Motor neuron (in vitro differentiated cells): ENCODE data around the gene RPS26. TPM values are rescaled to one million over a fixed set of nuclear protein-coding genes. Genes with fewer than 3 reads are reported as not detected.
A peak's percentile ranks its signal among the peaks of the same experiment; 100 is the strongest.

Source experiments
- ATAC-seq, 8 experiments: fragments of 200-7000 bp; cut with Tn5 transposase; replicated peaks in 6 of 8; 2 replicates each; pipeline ENCODE4 v1.8.0; 2021; ENCODE audit warnings: mild to moderate bottlenecking in 8 of 8, moderate library complexity in 8 of 8
- H3K27ac ChIP-seq, 2 donors: fragments of 250-450 bp; sonication (Bioruptor Pico); 2 replicates each; pipeline ENCODE4 v1.9.0; 2021; ENCODE audit warnings: antibody characterized with exemption in 2 of 2, mild to moderate bottlenecking in 2 of 2, moderate library complexity in 1 of 2
- H3K4me1 ChIP-seq, 2 donors: fragments of 250-450 bp; sonication (Bioruptor Pico); replicated peaks in 1 of 2; 2 replicates each; pipeline ENCODE4 v1.6.1; 2021; ENCODE audit warnings: antibody characterized with exemption in 2 of 2, mild to moderate bottlenecking in 2 of 2, moderate library complexity in 1 of 2
- H3K4me3 ChIP-seq, 5 donors: fragments of 250-450 bp; sonication (Bioruptor Pico); 2 replicates each; pipeline ENCODE4 v1.9.0; 2021; ENCODE audit warnings: antibody characterized with exemption in 5 of 5, mild to moderate bottlenecking in 5 of 5, moderate library complexity in 4 of 5
- WGBS, 10 experiments: fragments of 450-650 bp; shearing (Covaris generic); methylation state at CpG; one replicate each; pipeline ENCODE4 v1.0.0; 2022; 5-methylcytosine and 5-hydroxymethylcytosine counted together
- in situ Hi-C, 9 experiments: fragments of 400-800 bp; cut with MboI; loops; one replicate each; pipeline ENCODE4 v1.15.0; 2021; ENCODE audit warnings: low sequenced_read_pairs in 9 of 9, low pct_unique_long_range_greater_than_20kb in 2 of 9; ENCODE audit not compliant: unreplicated experiment in 9 of 9
- total RNA-seq, 8 experiments: library from RNA; unstranded; fragments of 300-600 nt; gene quantifications; 2 replicates each; pipeline versions ENCODE4 v1.2.3 to v1.2.4, GENCODE V29; 2022

Gene RPS26
- total RNA-seq, 8 experiments from 2014 or later = 282 to 1,536 (median 616) TPM

- H3K4me3 ChIP-seq = no peak overlapping the region
- in situ Hi-C loops = no loop called here
- peaks cover 4% of the 10 kb centered on the region in 2 donors for H3K4me1 ChIP-seq
- H3K27ac ChIP-seq = no peak overlapping the region
- 0% methylated on average over 1 of the region's 3 CpGs; no CpG with 5 or more reads in 9 of the 10 experiments for WGBS, 10 experiments
- ATAC-seq = no peak
These were observed 41.2 kb downstream of the RPS26 start for GRCh38 chr12:56082967-56083366.

DNA sequence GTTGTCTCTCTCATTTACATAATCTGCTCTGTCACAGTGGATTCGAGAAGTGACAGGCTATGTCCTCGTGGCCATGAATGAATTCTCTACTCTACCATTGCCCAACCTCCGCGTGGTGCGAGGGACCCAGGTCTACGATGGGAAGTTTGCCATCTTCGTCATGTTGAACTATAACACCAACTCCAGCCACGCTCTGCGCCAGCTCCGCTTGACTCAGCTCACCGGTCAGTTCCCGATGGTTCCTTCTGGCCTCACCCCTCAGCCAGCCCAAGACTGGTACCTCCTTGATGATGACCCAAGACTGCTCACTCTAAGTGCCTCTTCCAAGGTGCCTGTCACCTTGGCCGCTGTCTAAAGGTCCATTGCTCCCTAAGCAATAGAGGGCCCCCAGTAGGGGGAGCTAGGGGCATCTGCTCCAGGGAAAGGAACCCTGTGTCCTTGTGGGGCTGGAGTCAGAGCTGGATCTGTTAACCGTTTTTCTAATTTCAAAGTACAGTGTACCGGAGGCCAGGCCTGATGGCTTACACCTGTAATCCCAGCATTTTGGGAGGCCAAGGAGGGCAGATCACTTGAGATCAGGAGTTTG lies 43.3 kb downstream of the RPS26 start:
- no peak overlapping the region for H3K27ac ChIP-seq
- no peak overlapping the region for H3K4me3 ChIP-seq
- in situ Hi-C loops = no loop called here
- ATAC-seq = no peak
- H3K4me1 ChIP-seq = peaks cover 4% of the 10 kb centered on the region in 2 donors
- 55 to 97% (median 82%) methylated on average over 2 to 10 of the region's 15 CpGs; no CpG with 5 or more reads in 2 of the 10 experiments for WGBS, 10 experiments

DNA sequence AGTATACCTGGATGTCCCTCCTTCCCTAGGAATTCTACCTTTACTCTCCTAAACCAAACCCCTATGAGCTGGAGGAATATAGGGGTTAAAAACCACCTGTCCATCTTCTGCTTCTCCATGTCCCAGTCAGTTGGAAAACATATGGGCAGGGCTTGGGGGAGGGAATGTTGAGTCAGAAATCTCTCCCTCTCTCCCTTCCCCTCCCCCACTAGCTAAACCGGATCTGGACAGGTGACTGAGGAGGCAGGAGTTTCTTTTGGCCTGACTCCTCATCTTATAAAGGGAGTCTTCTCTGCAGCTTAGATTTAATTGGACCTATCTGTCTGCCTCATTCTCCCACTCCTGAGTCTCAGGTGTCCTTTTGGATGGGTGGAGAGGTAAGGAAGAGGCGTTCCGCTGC lies 44.4 kb downstream of the RPS26 start:
- Histone ChIP-seq H3K27ac (no peak overlapping the region), H3K4me3 (no peak overlapping the region), H3K4me1 (no peaks in the 10 kb centered on the region)
- 67 to 100% (median 86%) methylated on average over 1 to 3 of the region's 3 CpGs; no CpG with 5 or more reads in 6 of the 10 experiments for WGBS, 10 experiments
- ATAC-seq = no peak
- in situ Hi-C loops = no loop called here

GRCh38 chr12:56086608-56087007 lies 44.9 kb downstream of the RPS26 start:
- Histone ChIP-seq H3K27ac (no peak overlapping the region), H3K4me3 (no peak overlapping the region), H3K4me1 (no peaks in the 10 kb centered on the region)
- ATAC-seq = no peak
- 60 to 100% (median 83%) methylated on average over 1 to 4 of the region's 6 CpGs; no CpG with 5 or more reads in 3 of the 10 experiments for WGBS, 10 experiments
- in situ Hi-C loops = no loop called here

GRCh38 chr12:56087220-56087619 lies 45.5 kb downstream of the RPS26 start:
- ATAC-seq = peak in 3 of 8 experiments; percentile 92 to 95 (median 92)
- Histone ChIP-seq H3K27ac (no peak overlapping the region), H3K4me1 (no peaks in the 10 kb centered on the region), H3K4me3 (no peak overlapping the region)
- in situ Hi-C loops = no loop called here
- 29 to 100% (median 86%) methylated on average over 1 to 4 of the region's 6 CpGs; no CpG with 5 or more reads in 6 of the 10 experiments for WGBS, 10 experiments

Other genes with a start within 250 kb of the RPS26 start
- gene SARNP, start 224.2 kb upstream of the RPS26 start, total RNA-seq = 100 to 1,000 TPM in 5 of 8 experiments, 10 to 100 TPM in 3; 81.9 to 148 (median 114) TPM
- 10 to 100 TPM; 13.1 to 42.0 (median 25.4) TPM for gene ORMDL2, start 223.9 kb upstream of the RPS26 start, total RNA-seq
- gene DNAJC14, start 212.3 kb upstream of the RPS26 start, total RNA-seq = 10 to 100 TPM; 22.0 to 41.1 (median 29.8) TPM
- 1 to 10 TPM in 5 of 8 experiments, under 1 TPM in 3; 0.16 to 3.8 (median 1.3) TPM for gene MMP19, start 199.0 kb upstream of the RPS26 start, total RNA-seq
- gene PYM1, start 114.0 kb upstream of the RPS26 start, total RNA-seq = 10 to 100 TPM; 20.1 to 44.4 (median 31.7) TPM
- 10 to 100 TPM in 4 of 8 experiments, 1 to 10 TPM in 4; 3.4 to 63.0 (median 9.2) TPM for gene DGKA, start 110.8 kb upstream of the RPS26 start, total RNA-seq
- 10 to 100 TPM in 1 of 8 experiments, 1 to 10 TPM in 6, under 1 TPM in 1; 0.86 to 14.4 (median 1.7) TPM for gene PMEL, start 75.9 kb upstream of the RPS26 start, total RNA-seq
- gene CDK2, start 75.1 kb upstream of the RPS26 start, total RNA-seq = 10 to 100 TPM in 4 of 8 experiments, 1 to 10 TPM in 4; 6.0 to 43.0 (median 15.8) TPM
- 10 to 100 TPM; 56.3 to 95.6 (median 76.0) TPM for gene RAB5B, start 67.8 kb upstream of the RPS26 start, total RNA-seq
- 10 to 100 TPM; 10.4 to 23.0 (median 17.0) TPM for gene SUOX, start 44.6 kb upstream of the RPS26 start, total RNA-seq
- gene IKZF4, start 20.9 kb upstream of the RPS26 start, total RNA-seq = 1 to 10 TPM; 1.4 to 8.6 (median 6.4) TPM
- 1 to 10 TPM in 7 of 8 experiments, under 1 TPM in 1; 0.63 to 7.2 (median 2.1) TPM for gene ERBB3, start 38.2 kb downstream of the RPS26 start, total RNA-seq
- gene PA2G4, start 62.6 kb downstream of the RPS26 start, total RNA-seq = 100 to 1,000 TPM in 4 of 8 experiments, 10 to 100 TPM in 4; 60.8 to 254 (median 99.3) TPM
- gene RPL41, start 74.7 kb downstream of the RPS26 start, total RNA-seq = 1,000 to 10,000 TPM; 2,948 to 7,132 (median 5,415) TPM
- gene ZC3H10, start 76.3 kb downstream of the RPS26 start, total RNA-seq = 10 to 100 TPM in 3 of 8 experiments, 1 to 10 TPM in 5; 5.8 to 11.7 (median 8.0) TPM
- gene ESYT1, start 86.3 kb downstream of the RPS26 start, total RNA-seq = 10 to 100 TPM; 13.4 to 54.6 (median 44.2) TPM
- gene MYL6B, start 110.7 kb downstream of the RPS26 start, total RNA-seq = 100 to 1,000 TPM in 5 of 8 experiments, 10 to 100 TPM in 3; 61.3 to 217 (median 142) TPM
- gene MYL6, start 116.4 kb downstream of the RPS26 start, total RNA-seq = 1,000 to 10,000 TPM; 1,063 to 2,469 (median 1,244) TPM
- 100 to 1,000 TPM in 1 of 8 experiments, 10 to 100 TPM in 7; 18.1 to 110 (median 77.9) TPM for gene SMARCC2, start 147.6 kb downstream of the RPS26 start, total RNA-seq
- gene RNF41, start 180.0 kb downstream of the RPS26 start, total RNA-seq = 10 to 100 TPM; 28.9 to 62.1 (median 41.7) TPM
- 10 to 100 TPM; 22.1 to 61.7 (median 51.1) TPM for gene NABP2, start 182.4 kb downstream of the RPS26 start, total RNA-seq
- gene SLC39A5, start 188.1 kb downstream of the RPS26 start, total RNA-seq = 1 to 10 TPM in 3 of 8 experiments, under 1 TPM in 3, not detected in 2; 0.49 to 2.6 (median 1.1) TPM
- 10 to 100 TPM in 6 of 8 experiments, 1 to 10 TPM in 2; 5.3 to 30.7 (median 12.0) TPM for gene ANKRD52, start 216.5 kb downstream of the RPS26 start, total RNA-seq
- 10 to 100 TPM in 7 of 8 experiments, 1 to 10 TPM in 1; 6.8 to 17.4 (median 14.3) TPM for gene COQ10A, start 225.0 kb downstream of the RPS26 start, total RNA-seq